HG02943 (cell line): ENCODE measurements around the gene INAFM1.

Experiments
- ATAC-seq: cut with Tn5 transposase; IDR thresholded peaks from one replicate; pipeline ENCODE4 v1.9.1; 2021; ENCODE audit warnings: mild to moderate bottlenecking, low read depth, moderate library complexity; ENCODE audit not compliant: unreplicated experiment

The INAFM1 gene

DNA sequence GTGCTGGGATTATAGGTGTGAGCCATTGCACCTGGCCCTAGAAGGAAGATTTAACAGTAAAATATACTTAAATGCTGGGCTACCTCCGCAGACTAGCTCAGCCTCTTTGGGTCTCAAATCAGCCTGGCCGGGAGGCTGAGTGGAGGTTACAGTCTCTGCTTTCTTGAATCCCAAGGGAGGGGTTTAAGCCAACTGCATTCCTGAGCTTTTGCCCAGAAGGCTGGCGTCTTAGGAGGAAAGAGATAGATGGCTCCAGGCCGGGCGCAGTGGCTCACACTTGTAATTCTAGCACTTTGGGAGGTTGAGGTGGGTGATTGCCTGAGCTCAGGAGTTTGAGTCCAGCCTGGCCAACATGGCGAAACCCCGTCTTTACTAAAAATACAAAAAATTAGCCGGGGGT, 34.4 kb downstream of the INAFM1 start:
- no peak for ATAC-seq

DNA sequence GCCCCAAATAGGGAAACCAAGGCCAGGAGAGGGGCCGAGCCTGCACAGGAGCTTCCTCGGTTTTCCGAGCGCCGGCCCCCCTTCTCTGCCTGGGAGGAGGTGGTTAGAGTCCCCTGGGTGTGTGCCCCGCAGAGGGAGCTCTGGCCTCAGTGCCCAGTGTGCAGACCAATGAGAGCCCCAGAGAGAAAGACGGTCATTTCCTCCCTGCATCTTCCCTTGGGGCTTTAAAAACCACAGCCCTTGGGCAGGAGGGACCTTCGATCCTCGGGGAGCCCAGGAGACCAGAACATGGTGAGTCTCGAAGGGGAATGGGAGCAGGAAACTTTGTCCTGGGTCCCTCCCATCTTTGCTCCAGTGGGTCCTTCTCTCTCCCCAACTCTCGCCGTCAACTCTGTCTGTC, 34.9 kb downstream of the INAFM1 start, which contains the start of gene C5AR1:
C5AR1 (plus strand) TSS at position 254 of the 400 bp plus-strand sequence; CDS start at position 289, 35 bp downstream.
- ATAC-seq: no peak

DNA sequence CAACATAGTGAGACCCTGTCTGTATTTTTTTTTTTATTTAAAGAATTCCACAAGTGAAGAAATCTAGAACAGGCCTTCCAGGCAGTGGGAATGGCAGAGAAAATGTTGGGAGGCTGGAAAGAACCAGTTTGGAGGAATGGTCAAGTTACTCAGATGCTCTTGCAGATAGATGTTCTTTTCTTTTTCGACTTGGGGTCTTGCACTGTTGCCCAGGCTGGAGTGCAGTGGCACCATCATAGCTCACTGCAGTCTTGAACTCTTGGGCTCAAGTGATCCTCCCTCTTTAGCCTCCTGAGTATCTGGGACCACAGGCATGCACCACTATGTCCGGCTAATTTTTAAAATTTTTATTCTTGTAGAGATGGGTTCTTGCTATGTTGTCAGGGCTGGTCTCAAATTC, 35.6 kb downstream of the INAFM1 start:
- no peak for ATAC-seq

DNA sequence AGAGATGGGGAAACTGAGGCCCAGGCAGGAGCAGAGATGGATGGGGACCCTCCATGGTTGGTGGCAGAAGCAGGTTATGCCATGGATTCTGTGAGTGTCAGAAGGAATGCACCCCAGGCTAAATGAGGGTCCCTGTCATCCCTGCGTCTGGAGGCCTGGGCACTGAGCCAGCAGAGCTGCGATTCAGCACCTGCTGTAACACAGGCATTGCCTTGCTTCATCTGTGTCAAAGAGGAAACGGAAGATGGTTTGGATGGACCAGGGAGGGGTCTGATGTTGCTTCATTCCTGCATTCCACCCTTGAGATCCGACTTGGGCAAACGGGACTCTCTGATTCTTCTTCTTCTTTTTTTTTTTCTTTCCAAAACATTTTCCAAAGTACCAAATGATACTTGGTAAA, 36.1 kb downstream of the INAFM1 start:
- ATAC-seq: no peak

DNA sequence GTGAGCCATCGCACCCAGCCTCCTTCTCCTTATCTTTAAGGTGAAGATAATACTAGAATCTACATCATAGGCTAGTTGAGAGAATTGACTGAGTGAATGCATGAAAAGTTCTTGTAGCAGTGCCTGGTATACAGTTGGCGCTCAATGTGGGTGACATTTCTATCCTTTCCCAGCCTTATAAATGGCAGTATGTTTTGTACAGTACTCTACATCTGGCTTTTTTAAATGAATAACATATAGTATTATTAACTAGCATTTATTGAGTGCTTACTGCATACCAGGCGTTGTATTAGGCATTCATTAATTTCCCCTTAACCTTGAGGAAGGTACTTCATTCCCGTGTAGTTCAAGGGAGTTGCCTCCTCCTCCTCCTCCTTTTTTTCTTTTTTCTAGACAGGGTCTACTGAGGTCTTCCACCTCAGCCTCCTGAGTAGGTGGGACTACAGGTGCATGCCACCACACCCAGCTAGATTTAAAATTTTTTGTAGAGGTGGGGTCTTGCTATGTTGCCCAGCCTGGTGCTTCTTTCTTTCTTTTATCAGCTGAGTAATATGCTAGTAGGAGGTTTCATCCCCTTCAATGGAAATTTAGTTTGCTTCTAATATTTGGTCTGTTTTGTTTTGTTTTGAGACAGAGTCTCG, 37.8 kb downstream of the INAFM1 start:
- no peak for ATAC-seq

DNA sequence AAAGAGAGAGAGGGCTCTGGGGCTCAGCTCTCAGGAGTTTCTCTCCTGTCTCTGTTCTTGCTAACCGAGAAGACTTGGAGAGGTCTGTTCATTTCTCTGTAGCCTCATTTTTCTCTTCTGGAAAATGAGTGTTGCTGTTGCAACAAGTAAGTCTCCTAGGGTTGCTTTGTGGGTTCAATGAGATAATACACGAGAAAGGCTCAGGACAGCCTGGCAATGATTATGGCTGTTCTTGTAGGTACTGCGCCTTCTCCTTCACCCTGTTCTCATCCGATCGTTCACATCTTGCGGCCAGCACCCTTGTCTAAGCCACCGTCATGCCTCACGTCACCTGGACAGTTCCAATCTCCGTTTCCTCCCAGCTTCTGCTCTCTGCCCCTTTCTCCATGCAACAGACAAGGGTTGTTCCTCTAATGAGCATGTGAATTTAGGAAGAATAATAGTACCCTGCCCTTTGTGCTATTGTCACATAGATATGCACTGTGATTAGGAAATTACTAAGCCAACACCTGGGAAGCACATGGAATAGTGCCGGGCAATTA, 39.1 kb downstream of the INAFM1 start:
- no peak for ATAC-seq

DNA sequence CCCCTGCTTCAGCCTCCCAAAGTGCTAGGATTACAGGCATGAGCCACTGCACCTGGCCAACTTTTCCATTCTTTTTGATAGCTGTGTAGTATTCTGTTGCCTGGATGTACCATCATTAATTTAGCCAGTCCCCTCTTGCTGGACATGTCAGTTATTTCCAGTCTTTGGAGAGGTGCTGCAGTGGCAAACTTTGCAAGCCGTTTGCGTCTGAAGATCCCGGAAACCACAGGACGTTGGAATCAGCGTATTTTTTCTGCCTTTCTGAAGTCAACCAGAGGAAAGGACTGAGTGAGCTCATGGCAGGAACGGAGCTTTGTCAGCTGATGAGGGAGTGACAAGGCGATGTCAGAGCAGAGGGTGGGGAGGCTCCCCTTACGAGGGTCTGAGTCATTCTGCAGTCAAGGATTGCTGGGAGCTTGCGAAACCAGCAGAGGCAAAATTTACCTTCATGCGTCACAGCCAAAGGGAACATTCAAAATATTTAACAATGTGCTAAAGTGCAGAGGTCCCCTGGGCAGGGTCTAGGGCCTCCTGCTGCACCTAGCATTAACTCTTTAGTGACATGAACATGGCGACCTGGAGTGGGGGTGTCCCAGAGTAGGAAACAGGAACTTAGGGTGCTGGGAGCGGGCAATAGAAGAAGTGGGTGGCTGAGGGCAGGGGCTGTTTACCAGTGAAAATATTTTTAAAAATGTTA, 40.6 kb downstream of the INAFM1 start:
- ATAC-seq: no peak

DNA sequence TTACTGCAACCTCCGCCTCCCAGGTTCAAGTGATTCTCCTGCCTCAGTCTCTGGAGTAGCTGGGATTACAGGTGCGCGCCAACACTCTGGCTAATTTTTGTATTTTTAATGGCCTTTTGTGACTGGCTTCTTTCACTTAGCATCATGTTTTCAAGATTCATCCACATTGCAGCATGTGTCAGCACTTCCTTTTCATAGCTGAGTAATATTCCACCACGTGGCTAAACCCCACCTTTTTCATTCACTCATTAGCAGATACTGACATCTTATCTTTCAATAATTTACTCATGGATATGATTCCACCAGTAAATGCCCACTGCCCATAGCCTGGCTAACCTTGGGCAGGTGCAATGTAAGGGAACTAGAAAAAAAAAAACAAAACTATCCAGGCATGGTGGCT, 41.8 kb downstream of the INAFM1 start:
- no peak for ATAC-seq

DNA sequence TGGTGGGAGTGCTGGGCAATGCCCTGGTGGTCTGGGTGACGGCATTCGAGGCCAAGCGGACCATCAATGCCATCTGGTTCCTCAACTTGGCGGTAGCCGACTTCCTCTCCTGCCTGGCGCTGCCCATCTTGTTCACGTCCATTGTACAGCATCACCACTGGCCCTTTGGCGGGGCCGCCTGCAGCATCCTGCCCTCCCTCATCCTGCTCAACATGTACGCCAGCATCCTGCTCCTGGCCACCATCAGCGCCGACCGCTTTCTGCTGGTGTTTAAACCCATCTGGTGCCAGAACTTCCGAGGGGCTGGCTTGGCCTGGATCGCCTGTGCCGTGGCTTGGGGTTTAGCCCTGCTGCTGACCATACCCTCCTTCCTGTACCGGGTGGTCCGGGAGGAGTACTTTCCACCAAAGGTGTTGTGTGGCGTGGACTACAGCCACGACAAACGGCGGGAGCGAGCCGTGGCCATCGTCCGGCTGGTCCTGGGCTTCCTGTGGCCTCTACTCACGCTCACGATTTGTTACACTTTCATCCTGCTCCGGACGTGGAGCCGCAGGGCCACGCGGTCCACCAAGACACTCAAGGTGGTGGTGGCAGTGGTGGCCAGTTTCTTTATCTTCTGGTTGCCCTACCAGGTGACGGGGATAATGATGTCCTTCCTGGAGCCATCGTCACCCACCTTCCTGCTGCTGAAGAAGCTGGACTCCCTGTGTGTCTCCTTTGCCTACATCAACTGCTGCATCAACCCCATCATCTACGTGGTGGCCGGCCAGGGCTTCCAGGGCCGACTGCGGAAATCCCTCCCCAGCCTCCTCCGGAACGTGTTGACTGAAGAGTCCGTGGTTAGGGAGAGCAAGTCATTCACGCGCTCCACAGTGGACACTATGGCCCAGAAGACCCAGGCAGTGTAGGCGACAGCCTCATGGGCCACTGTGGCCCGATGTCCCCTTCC, 45.5 kb downstream of the INAFM1 start:
- no peak for ATAC-seq

DNA sequence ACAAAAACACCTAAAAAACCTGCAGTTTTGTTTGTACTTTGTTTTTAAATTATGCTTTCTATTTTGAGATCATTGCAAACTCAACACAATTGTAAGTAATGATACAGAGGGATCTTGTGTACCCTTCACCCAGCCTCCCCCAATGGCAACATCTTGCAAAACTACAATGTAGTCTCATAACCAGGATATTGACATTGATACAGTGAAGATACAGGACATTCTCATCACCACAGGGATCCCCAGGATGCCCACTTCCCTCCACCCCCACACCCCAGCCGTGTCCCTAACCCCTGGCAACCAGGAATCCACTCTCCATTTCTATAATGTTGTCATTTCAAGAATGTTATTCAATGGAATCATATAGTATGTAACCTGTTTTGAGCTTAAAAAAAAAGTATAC, 46.9 kb downstream of the INAFM1 start:
- ATAC-seq: no peak

DNA sequence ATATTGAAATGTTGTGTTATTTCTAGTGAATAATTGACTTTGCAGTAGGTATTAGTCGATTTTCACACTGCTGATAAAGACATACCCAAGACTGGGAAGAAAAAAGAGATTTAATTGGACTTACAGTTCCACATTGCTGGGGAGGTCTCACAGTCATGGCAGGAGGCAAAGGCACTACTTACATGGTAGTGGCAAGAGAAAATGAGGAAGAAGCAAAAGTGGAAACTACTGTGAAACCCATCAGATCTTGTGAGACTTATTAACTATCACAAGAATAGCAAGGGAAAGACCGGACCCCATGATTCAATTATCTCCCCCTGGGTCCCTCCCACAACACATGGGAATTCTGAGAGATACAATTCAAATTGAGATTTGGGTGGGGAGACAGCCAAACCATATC, 47.4 kb downstream of the INAFM1 start:
- ATAC-seq: no peak

DNA sequence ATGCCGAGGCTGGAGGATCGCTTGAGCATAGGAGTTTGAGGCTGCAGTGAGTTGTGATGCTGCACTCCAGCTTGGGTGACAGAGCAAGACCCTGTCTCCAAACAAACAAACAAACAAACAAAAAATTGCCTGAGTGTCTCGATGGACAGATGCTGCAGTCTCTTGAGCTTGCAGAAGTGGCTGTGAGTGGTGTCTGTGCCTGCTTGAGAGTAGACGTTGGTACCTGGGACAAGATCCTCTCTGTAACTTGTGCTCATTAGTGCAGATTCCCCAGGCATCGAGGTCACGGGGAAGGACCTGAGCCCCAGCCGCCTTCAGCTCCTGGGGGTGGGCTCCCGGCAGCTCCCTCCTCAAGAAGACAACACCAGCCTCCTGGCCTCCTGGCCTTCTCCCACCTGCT, 48.7 kb downstream of the INAFM1 start:
- ATAC-seq: no peak

DNA sequence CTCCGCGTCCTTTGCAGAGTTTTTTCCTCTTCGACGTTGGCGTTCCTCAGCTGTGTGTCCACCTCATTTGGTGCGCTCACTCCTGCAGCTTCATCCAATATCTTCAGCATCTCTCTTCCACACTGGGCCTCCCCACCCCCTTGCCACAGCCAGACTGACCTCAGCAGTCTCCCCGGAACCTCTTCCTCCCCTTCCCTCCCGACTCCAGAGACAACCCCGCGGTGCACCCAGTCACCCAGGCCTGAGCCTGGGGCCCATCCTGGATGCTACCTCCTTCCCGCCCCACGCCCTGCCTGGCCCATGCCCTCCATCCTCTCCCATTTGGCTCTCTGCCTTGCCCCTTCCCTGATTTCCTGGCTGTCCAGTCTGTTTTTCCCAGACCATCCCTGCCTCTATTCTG, 49.2 kb downstream of the INAFM1 start:
- ATAC-seq: no peak

DNA sequence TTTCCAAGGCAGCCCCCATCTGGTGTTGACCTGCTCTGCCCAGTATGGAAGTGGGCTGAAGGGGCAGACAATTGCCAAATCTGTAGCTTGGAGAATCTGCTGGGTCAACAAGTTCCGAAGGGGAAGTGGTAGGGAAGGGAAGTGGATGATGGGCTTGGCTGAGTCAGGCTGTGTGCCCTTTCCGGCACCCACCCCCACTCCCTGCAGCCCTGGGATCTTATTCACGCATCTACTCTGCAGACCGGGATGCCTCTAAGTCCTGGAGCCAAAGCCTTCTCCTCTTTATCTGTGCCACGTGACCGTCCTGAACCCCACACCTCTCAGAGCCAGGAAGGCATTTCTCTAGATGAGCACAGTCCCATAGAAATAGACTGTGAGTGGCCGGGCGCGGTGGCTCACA, 49.8 kb downstream of the INAFM1 start:
- ATAC-seq: no peak
